Raji (cell line): ENCODE results near the gene F8A2.
"Not testable (repeated sequence)": the region's sequence is repeated elsewhere in the genome, so short reads cannot be mapped to it uniquely, and the experiment has no call there.

Experiments
- POLR2A ChIP-seq: IDR thresholded peaks from 2 replicates; pipeline ENCODE4 v1.6.1; 2011; ENCODE audit warnings: low read depth, low read length, control low read depth; ENCODE audit not compliant: insufficient read depth

The F8A2 gene

GRCh38 chrX:155381843-155382528 is at the start of gene F8A2:
Gene F8A2, plus strand, starts transcription at chrX:155382095. Its CDS starts 20 bp downstream, at chrX:155382115.
- not testable (repeated sequence) for TF ChIP-seq POLR2A

- no peak for TF ChIP-seq POLR2A
These were observed 48.3 kb upstream of the F8A2 start for GRCh38 chrX:155333544-155334100.

GRCh38 chrX:155334486-155335336 is 47.2 kb upstream of the F8A2 start, which contains the start of gene CLIC2:
Gene CLIC2, minus strand, starts transcription at chrX:155334614. Its CDS starts 187 bp downstream, at chrX:155334427.
- TF ChIP-seq POLR2A = no peak

- no peak for TF ChIP-seq POLR2A
These were observed 7.7 kb downstream of the F8A2 start for GRCh38 chrX:155389634-155390033.

- no peak for TF ChIP-seq POLR2A
These were observed 24.5 kb downstream of the F8A2 start for GRCh38 chrX:155406429-155406828.

GRCh38 chrX:155417769-155418168 is 35.9 kb downstream of the F8A2 start:
- TF ChIP-seq POLR2A = no peak
